Measurements from ENCODE around the gene ATL1.
"Not testable (repeated sequence)": the region's sequence is repeated elsewhere in the genome, so short reads cannot be mapped to it uniquely, and the experiment has no call there.

ATL1 gene

GRCh38 chr14:50659327-50659974 lies 99.5 kb downstream of the ATL1 start:
- H3K4me3 Mint-ChIP-seq, result no peak overlapping the region
- peaks cover 6 to 25% of the 10 kb centered on the region in 2 donors for H3K4me1 Mint-ChIP-seq (ENCODE audit: low read depth in 2 of 2)
- DNase-seq (no peak), ATAC-seq (replicated peaks) (no peak)
- peaks cover 6% of the 10 kb centered on the region for H3K36me3 Mint-ChIP-seq (ENCODE audit: insufficient read depth)
- peak overlapping the region in 1 of 2 donors; percentile 26 for H3K27ac Mint-ChIP-seq
- H3K27me3 Mint-ChIP-seq, result no peaks in the 10 kb centered on the region
- no peaks in the 10 kb centered on the region for H3K9me3 Mint-ChIP-seq

GRCh38 chr14:50664579-50664978 lies 104.6 kb downstream of the ATL1 start:
- H3K4me1 Mint-ChIP-seq (ENCODE audit: low read depth in 2 of 2), result peaks cover 7 to 32% of the 10 kb centered on the region in 2 donors
- not testable (repeated sequence) for DNase-seq; H3K27me3 Mint-ChIP-seq; H3K4me3 Mint-ChIP-seq; H3K27ac Mint-ChIP-seq; H3K9me3 Mint-ChIP-seq; H3K36me3 Mint-ChIP-seq (ENCODE audit: insufficient read depth); ATAC-seq (replicated peaks)

- not testable (repeated sequence) for H3K4me3 Mint-ChIP-seq; DNase-seq; H3K36me3 Mint-ChIP-seq (ENCODE audit: insufficient read depth); ATAC-seq (replicated peaks); H3K9me3 Mint-ChIP-seq; H3K27me3 Mint-ChIP-seq; H3K27ac Mint-ChIP-seq
- H3K4me1 Mint-ChIP-seq (ENCODE audit: low read depth in 2 of 2), result peaks cover 7 to 32% of the 10 kb centered on the region in 2 donors
Observed at GRCh38 chr14:50665300-50665699, 105.4 kb downstream of the ATL1 start.

GRCh38 chr14:50666772-50667683 lies 107.1 kb downstream of the ATL1 start:
- Mint-ChIP-seq H3K27me3 (no peaks in the 10 kb centered on the region), H3K36me3 (ENCODE audit: insufficient read depth) (no peaks in the 10 kb centered on the region), H3K9me3 (no peaks in the 10 kb centered on the region), H3K4me3 (no peak overlapping the region), H3K4me1 (ENCODE audit: low read depth in 2 of 2) (peaks cover 3 to 24% of the 10 kb centered on the region in 2 donors), H3K27ac (no peak overlapping the region)
- ATAC-seq (replicated peaks) (peak; percentile 64), DNase-seq (peak; percentile 3 to 47 (median 16))

- DNase-seq (peak in 1 of 3 experiments; percentile 15), ATAC-seq (replicated peaks) (peak; percentile 58)
- Mint-ChIP-seq H3K36me3 (ENCODE audit: insufficient read depth) (no peaks in the 10 kb centered on the region), H3K9me3 (no peaks in the 10 kb centered on the region), H3K27ac (no peak overlapping the region), H3K4me1 (ENCODE audit: low read depth in 2 of 2) (peaks cover 3 to 24% of the 10 kb centered on the region in 2 donors), H3K4me3 (no peak overlapping the region), H3K27me3 (no peaks in the 10 kb centered on the region)
Observed at GRCh38 chr14:50667684-50667995, 107.7 kb downstream of the ATL1 start.

- Mint-ChIP-seq H3K27ac (no peak within 1 kb of the TSS), H3K9me3 (no peaks in the 10 kb centered on the region), H3K4me1 (ENCODE audit: low read depth in 2 of 2) (peaks cover 3 to 20% of the 10 kb centered on the region in 2 donors), H3K27me3 (no peaks in the 10 kb centered on the region), H3K4me3 (no peak within 1 kb of the TSS), H3K36me3 (ENCODE audit: insufficient read depth) (no peaks in the 10 kb centered on the region)
- peak; percentile 20 to 39 (median 34) for DNase-seq
- peak; percentile 63 for ATAC-seq (replicated peaks)
Observed at GRCh38 chr14:50667996-50668825, 108.3 kb downstream of the ATL1 start, which contains the start of gene SAV1. TSS of gene SAV1 (minus strand) at chr14:50668306. CDS start at chr14:50667967, 339 bp downstream.

- Mint-ChIP-seq H3K4me3 (no peak overlapping the region), H3K27ac (no peak overlapping the region), H3K9me3 (no peaks in the 10 kb centered on the region), H3K4me1 (ENCODE audit: low read depth in 2 of 2) (peaks cover 3 to 17% of the 10 kb centered on the region in 2 donors), H3K27me3 (no peaks in the 10 kb centered on the region), H3K36me3 (ENCODE audit: insufficient read depth) (no peaks in the 10 kb centered on the region)
- DNase-seq, result no peak
- no peak for ATAC-seq (replicated peaks)
Observed at GRCh38 chr14:50668826-50669143, 108.8 kb downstream of the ATL1 start.

GRCh38 chr14:50669441-50669986 lies 109.6 kb downstream of the ATL1 start:
- H3K27me3 Mint-ChIP-seq, result no peaks in the 10 kb centered on the region
- H3K4me1 Mint-ChIP-seq (ENCODE audit: low read depth in 2 of 2), result peaks cover 3 to 15% of the 10 kb centered on the region in 2 donors
- no peaks in the 10 kb centered on the region for H3K9me3 Mint-ChIP-seq
- no peak overlapping the region for H3K27ac Mint-ChIP-seq
- no peaks in the 10 kb centered on the region for H3K36me3 Mint-ChIP-seq (ENCODE audit: insufficient read depth)
- ATAC-seq (replicated peaks) (no peak), DNase-seq (no peak)
- no peak overlapping the region for H3K4me3 Mint-ChIP-seq

GRCh38 chr14:50670196-50670865 lies 110.4 kb downstream of the ATL1 start:
- ATAC-seq (replicated peaks) (no peak), DNase-seq (no peak)
- H3K4me1 Mint-ChIP-seq (ENCODE audit: low read depth in 2 of 2), result peaks cover 3 to 15% of the 10 kb centered on the region in 2 donors
- H3K4me3 Mint-ChIP-seq, result no peak overlapping the region
- no peaks in the 10 kb centered on the region for H3K9me3 Mint-ChIP-seq
- H3K27me3 Mint-ChIP-seq, result no peaks in the 10 kb centered on the region
- H3K27ac Mint-ChIP-seq, result no peak overlapping the region
- H3K36me3 Mint-ChIP-seq (ENCODE audit: insufficient read depth), result no peaks in the 10 kb centered on the region

GRCh38 chr14:50670866-50671256 lies 110.9 kb downstream of the ATL1 start:
- H3K4me1 Mint-ChIP-seq (ENCODE audit: low read depth in 2 of 2), result peaks cover 3 to 15% of the 10 kb centered on the region in 2 donors

GRCh38 chr14:50675597-50675996 lies 115.7 kb downstream of the ATL1 start:
- no peak for DNase-seq
- Mint-ChIP-seq H3K36me3 (ENCODE audit: insufficient read depth) (no peaks in the 10 kb centered on the region), H3K27me3 (no peaks in the 10 kb centered on the region), H3K4me1 (ENCODE audit: low read depth in 2 of 2) (peaks cover 0 to 4% of the 10 kb centered on the region in 2 donors), H3K27ac (no peak overlapping the region), H3K4me3 (no peak overlapping the region), H3K9me3 (no peaks in the 10 kb centered on the region)
- no peak for ATAC-seq (replicated peaks)

More at GRCh38 chr14:50670866-50671256, 110.9 kb downstream of the ATL1 start:
- Mint-ChIP-seq H3K27ac (no peak overlapping the region), H3K9me3 (no peaks in the 10 kb centered on the region), H3K36me3 (ENCODE audit: insufficient read depth) (no peaks in the 10 kb centered on the region), H3K4me3 (no peak overlapping the region), H3K27me3 (no peaks in the 10 kb centered on the region)
- ATAC-seq (replicated peaks) (no peak), DNase-seq (no peak)

GRCh38 chr14:50676814-50677516 lies 117.0 kb downstream of the ATL1 start:
- ATAC-seq (replicated peaks) (no peak), DNase-seq (no peak)
- H3K27me3 Mint-ChIP-seq, result no peaks in the 10 kb centered on the region
- H3K36me3 Mint-ChIP-seq (ENCODE audit: insufficient read depth), result no peaks in the 10 kb centered on the region
- H3K4me1 Mint-ChIP-seq (ENCODE audit: low read depth in 2 of 2), result peaks cover 0 to 4% of the 10 kb centered on the region in 2 donors
- peak overlapping the region in 1 of 2 donors; percentile 0 for H3K27ac Mint-ChIP-seq
- no peak overlapping the region for H3K4me3 Mint-ChIP-seq
- no peaks in the 10 kb centered on the region for H3K9me3 Mint-ChIP-seq

Data from effector memory CD8-positive, alpha-beta T cell (primary cell).